ENCODE data around the gene SPACA5. TPM values are rescaled to one million over a fixed set of nuclear protein-coding genes. Genes with fewer than 3 reads are reported as not detected.
"Not testable (repeated sequence)": the region's sequence is repeated elsewhere in the genome, so short reads cannot be mapped to it uniquely, and the experiment has no call there.

Gene SPACA5
- not detected for total RNA-seq

DNA sequence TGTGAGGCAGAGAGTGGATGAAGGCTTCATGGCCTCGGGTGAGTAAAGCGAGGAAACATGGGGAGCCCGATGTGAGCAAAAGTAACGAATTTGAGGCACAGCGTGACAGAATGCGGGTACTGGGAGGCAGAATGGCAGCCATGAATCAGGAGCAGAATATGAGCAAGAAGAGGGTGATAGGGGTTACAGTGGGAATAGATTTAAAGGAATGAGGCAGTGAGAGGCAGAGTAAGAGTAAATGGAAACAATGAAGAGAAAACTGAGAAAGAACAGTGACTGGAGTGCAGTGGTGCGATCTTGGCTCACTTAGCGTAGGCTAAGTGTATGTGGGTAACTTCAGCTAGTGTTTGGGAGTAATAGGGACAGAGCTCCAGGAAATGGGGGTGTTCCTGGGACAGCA is at the start of gene SPACA5:
SPACA5 (plus strand) TSS at position 301 of the 400 bp plus-strand sequence. CDS start 815 bp downstream, outside the sequence.
- not testable (repeated sequence) for DNase-seq

DNA sequence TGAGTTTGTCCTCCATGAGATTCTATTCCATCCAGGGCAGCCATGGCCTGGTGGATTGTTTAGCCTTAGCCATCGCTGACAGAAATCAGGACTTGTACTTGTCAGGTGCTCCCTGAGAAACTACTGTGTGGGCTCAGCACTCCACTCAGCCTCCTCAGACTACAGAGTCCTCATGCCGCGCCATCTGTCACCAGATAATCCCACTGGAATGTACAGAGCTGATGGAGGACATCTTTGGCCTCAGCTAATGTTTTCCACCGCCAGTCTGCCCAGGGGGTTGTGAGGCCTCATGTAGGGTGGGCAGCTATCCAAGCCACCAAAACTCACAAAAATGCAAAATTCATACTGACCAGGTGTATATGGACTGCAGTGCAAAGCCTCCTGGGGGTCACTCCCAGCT is 48.6 kb upstream of the SPACA5 start:
- peak; percentile 68 for DNase-seq

DNA sequence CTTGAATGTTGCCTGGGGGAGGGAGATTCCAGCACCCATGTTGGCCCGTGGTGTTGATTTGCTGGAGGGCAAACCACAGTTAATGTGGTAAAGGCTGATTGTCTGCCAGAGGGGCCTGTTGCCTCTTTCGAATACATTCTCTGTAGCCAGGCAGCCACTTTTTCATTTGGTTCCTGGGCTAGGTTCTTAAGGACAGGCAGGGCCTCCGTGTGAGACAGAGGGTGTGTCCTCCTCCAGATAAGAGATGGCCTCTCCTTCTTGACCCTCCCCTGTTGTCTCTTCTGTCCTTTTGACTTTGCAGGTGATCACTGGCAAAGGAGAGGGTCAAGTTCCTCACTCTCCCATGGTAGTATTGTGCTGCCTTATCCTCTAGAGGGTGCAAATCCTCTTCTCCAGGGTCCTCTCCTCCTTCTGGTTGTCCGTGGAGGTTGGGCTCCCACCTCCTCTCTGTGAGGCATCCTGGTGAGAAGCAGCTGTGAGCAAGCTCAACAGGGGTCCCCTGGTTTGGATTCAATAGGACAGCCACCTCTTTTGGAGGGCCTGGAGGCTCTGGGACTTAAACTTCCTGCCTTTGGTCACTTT is 47.9 kb upstream of the SPACA5 start:
- DNase-seq, result peak; percentile 12

DNA sequence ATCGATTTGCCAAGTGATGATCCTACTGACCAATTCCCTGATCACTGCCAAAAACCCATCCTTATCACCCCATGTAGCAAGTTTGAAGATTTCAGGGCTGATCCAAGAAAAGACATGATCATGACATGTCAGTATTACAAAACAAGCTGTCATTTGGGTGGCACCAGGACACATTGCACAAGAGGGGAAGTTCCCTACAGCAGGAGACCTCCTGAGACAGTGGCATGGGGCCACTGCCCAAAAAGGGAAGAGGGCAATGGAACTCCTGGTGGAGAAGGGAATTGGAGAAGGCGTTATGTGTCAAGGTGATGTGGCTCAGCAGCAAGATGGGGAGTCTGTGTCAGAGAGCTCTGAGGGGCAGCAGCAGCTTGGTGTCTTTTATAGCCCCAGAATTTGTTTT is 46.4 kb upstream of the SPACA5 start:
- DNase-seq, result no peak

DNA sequence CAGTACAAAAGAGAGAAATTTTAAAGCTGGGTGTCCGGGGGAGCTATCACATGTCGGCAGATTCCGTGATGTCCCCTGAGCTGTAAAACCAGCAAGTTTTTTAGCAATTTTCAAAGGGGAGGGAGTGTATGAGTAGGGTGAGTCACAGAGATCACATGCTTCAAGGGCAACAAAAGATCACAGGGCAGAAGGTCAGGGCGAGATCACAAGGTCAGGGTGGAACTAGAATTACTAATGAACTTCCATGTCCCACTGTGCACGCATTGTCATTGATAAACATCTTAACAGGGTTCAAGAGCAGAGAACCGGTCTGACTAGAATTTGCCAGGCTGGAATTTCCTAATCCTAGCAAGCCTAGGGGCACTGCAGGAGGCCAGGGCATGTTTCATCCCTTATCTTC is 45.0 kb upstream of the SPACA5 start:
- DNase-seq, result not testable (repeated sequence)

DNA sequence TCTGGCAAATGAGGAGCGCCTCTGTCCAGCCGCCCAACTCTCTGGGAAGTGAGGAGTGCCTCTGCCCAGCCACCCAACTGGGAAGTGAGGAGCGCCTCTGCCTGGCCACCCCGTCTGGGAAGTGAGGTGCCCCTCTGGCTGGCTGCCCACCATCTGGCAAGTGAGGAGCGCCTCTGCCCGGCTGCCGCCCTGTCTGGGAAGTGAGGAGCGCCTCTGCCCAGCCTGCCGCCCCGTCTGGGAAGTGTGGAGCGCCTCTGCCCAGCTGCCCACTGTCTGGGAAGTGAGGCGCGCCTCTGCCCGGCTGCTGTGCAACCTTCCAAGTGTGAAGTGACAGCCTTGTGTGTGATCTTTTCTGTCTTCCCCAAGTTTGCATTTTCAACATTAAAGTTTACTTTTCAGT is 41.3 kb upstream of the SPACA5 start:
- not testable (repeated sequence) for DNase-seq

DNA sequence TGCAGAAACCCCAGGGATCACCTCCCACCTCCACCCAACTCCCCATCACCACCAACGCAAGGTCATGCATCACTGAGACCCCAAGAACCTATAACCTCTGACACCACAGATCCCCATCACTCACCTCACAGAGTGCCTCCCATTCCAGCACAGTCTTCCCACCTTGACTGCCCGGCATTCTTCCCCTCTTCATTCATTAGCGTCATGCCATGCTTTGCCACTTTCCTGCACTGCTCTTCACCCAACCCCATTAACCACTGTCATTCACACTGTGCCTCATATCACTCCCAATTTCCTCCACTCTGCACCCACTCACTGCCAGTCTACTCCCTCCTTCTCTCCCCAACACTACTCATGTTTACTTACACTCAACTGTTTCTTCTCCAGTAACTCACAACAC is 33.6 kb upstream of the SPACA5 start:
- DNase-seq, result no peak

DNA sequence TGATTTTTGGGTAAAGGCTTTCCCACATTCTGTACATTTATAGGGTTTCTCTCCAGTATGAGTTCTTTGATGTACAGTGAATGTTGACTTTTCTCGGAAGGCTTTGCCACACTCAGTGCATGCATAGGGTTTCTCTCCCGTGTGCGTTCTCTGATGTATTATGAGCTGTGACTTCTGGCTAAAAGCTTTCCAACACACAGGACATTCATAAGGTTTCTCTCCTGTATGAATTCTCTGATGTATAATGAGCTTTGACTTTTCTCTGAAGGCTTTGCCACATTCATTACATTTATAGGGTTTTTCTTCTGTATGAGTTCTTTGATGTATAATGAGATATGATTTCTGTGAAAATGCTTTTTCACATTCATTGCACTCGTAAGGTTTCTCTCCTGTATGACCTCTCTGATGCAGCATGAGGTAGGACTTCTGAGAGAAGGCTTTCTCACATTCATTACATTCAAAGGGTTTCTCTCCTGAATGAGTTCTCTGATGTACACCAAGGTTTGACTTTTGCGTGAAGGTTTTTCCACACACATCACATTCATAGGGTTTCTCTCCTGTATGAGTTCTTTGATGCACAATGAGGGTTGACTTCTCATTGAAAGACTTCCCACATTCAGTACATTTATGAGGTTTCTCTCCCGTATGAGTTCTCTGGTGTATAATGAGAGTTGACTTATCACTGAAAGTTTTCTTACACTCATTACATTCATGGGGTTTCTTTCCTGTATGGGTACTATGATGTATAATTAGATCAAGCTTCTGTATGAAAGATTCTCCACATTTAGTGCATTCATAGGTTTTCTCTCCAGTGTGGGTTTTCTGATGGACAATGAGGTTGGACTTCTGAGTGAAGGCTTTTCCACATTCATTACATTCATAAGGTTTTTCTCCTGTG is 30.3 kb upstream of the SPACA5 start:
- no peak for DNase-seq

DNA sequence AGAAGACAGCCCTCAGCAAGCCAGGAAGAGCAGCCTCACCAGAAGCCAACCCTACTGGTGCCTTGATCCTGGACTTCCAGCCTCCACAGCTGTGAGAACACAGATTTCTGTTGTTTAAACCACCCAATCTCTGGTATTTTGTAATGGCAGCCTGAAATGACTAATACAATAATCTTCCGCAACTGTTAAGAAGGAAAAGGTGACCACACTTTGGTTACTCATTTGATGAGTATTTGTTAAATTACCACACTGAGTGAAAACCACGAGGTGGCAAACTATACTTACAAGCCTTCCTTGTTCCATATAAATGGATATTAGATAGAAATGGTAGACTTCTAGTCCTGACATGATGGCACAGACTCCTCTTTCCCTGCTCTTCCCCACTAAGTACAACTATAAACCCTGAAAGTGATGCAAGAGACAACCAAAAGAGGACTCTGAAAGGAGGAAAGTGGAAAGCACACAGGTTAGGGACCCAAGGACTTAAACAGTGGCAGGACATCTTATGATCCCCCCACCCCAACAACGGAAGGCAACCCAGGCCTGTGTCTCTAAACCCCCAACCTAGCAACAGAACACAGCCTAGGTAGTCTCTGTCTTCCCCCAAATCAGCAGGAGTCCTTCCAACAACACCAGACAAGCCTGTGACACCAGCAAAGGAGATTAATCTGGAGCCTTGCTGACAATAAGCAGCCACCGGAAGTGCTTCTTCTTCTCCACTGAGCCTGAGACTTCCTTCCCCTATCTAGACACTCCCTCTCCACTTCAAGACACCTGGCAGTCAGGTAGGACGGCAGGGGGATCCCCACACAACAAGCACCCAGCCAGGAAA is 15.3 kb upstream of the SPACA5 start:
- no peak for DNase-seq

DNA sequence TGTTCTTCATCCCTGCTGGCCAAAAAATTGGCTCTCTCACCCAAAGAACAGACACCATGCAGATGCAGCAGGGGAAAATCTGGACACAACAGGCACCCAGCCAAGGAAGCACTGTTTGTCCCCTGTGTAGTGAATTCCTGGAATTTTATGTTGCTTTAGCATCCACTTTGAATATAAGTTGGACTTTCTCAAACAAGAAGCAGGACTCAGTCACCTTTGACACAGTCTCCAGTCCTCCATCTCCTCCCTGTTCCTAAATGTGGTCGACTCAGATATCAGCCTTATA is 14.8 kb upstream of the SPACA5 start:
- DNase-seq, result no peak

DNA sequence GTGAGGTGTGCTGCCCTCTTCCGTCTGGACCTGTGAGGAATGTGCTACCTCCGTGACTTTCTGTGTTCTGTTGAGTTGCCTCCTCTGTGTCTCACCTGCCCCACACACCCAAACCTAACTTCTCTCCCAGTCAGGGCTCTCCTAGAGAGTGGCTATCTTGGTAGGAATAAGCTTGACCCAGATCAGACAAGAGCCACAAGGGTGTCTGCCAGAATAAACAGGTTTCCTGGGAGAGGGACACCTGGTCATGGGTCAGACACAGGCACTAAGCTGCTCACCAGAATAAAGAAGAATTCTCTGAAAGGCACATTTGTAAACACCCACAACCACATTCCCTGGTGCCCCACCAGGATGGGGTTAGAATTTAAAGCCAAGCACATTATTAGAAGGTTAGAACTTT is 14.1 kb upstream of the SPACA5 start:
- DNase-seq, result no peak

DNA sequence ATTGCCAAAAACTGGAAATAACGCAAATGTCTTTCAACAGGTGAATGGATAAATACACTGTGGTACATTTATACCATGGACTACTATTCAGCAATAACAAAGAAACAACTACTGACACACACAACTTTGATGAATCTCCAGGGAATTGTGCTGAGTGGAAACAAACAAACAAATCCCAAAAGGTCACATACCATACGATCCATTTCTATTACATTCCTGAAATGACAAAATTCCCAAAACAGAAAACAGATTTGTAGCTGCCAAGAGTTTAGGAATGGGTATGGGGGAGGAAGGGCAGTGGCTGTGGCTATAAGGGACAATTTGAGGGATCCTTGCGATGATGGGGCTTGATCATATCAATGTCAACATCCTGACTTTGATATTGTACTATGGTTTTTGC is 5.5 kb upstream of the SPACA5 start:
- DNase-seq, result no peak

DNA sequence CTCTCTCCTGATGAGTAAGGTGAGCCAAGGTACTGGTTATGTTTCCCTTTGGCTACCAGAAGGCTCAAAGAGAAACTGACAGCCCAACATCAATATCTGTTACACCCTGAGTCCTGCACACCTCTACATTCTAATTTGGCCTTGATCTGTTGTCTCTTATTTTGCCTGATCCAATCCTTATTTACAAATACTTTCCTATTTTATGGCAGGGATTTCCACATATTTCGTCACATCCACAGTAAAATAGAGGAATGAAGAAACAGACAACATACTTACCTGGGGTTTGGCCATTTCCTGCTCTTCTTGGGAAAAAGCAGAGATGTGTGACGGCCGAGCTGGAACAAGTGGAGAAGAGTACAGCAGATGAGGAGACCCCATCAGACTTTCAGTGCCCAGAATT is 4.5 kb upstream of the SPACA5 start:
- no peak for DNase-seq

DNA sequence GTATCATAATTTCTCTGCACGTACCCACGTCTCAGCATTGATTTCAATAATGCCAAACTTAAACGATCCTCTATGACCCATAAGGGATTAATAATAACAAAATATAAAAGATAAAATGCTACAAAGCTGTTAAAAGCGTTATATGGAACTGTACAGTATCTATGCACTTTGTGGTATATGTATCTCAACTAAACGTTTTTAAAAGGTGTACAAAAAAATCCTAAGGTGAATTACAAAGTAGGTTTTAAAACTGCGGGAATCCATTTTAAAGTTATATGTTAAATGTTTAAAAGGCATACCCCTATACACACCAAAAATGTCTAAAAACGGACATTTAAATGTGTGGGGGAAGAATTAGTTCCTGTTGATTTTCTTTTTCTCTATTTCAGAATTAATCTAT is 3.9 kb upstream of the SPACA5 start:
- DNase-seq, result no peak

DNA sequence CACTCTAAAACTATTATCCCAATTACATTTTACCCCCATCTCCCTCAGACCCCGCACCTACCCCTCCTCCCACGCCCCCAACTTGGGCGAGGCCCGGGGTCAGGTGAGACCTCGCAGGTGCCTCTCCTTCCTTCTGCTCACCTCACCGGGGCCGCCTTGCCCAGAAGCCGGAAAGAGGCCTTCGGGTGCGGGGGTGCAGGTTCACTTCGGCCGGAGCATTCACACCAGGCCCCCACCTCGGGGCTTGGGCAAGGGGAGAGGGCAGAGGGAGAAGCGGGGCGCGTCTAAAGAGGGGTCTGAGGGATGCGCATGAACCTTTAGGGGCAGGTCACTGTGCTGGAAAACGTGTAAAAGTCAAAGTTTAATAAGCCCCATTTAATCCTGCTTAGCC is 3.4 kb upstream of the SPACA5 start:
- no peak for DNase-seq

DNA sequence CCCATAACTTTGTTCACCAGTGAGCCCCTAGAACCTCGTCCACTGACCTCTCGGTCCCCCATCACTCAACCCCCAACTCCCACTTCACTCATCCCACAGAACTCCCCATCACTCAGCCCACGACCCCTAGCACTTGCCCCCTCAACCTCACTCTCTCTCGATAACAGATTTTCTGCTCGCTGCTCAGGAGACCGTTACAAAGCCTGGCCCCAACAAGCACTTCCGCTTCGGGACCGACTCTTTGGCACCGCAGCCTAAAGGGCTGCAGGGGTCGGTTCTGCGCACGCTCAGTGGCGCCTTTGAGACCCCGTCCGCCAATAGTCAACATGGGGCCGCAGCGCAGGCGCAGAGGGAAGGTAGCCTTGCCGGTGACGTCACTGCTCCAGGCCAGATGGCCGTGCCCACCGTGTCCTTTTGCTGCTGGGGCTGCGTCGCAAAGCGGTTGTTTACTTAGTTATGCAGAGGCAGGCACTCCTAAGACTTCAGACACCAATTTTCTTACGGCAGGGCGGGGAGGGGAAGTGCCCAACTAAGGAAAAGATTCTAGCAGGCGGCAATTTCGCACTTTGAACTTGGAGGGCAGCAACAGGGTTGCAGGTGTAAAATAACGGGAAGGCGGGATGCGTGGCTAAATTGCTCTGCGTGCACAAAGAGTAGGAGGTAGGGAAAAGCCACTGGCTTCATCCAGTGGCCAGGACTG is 2.9 kb upstream of the SPACA5 start, which contains the start of gene ZNF182:
ZNF182 (minus strand) TSS at position 232 of the 700 bp plus-strand sequence. CDS start 1,380 bp downstream, outside the sequence.
- DNase-seq, result peak; percentile 97

DNA sequence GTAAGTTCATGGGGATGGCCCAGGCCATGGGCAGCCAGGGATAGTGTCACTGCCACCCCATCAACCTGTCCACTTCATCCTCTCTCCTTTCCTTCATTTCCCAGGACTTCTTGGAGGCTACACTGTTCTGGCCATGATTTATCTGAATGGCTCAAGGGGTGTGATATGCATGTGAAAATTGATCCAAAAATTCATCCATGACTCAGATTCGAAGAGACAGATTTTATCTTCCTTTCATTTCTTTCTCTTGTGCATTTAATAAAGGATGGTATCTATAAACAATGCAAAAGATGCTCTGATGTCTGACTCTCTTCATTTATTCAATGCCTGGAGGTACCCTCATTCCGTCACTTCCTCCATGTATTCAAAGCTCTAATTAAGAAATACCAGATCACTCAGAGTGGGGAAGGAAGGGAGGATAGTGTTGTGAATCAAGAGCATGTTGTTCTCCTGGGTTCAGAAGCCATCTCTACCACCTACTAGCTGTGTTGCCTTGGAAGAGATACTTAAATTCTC is 2.7 kb downstream of the SPACA5 start:
- not testable (repeated sequence) for DNase-seq

DNA sequence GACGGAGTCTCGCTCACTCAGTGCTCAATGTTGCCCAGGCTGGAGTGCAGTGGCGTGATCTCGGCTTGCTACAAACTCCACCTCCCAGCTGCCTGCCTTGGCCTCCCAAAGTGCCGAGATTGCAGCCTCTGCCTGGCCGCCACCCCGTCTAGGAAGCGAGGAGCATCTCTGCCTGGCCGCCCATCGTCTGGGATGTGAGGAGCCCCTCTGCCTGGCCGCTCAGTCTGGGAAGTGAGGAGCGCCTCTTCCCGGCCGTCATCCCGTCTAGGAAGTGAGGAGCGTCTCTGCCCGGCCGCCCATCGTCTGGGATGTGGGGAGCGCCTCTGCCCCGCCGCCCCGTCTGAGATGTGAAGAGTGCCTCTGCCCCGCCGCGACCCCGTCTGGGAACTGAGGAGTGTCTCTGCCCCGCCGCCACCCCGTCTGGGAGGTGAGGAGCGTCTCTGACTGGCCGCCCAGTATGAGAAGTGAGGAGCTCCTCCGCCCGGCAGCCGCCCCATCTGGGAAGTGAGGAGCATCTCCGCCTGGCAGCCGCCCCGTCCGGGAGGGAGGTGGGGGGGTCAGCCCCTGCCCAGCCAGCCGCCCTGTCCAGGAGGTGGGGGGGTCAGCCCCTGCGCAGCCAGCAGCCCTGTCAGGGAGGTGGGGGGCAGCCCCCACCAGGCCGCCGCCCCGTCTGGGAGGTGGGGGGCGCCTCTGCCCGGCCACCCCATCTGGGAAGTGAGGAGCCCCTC is 10.0 kb downstream of the SPACA5 start:
- DNase-seq, result not testable (repeated sequence)

DNA sequence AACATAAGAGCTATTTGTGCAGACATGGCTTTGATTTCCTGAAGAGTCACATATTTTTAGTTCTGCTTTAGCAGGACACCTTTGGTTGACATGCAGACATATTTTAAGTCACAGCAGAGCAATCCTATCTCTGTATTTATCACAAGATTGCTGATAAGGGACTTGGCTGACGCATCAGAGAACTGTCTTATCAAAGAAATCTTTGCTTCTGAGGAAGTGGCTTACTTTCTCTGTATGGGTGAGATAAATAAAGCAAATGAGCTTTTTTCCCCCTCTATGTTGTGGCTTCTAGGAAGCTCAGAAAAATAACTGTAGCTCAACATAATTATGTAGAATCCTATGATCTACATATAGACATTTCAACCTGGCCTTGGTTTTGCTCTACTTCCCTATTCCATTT is 13.1 kb downstream of the SPACA5 start:
- DNase-seq, result not testable (repeated sequence)

DNA sequence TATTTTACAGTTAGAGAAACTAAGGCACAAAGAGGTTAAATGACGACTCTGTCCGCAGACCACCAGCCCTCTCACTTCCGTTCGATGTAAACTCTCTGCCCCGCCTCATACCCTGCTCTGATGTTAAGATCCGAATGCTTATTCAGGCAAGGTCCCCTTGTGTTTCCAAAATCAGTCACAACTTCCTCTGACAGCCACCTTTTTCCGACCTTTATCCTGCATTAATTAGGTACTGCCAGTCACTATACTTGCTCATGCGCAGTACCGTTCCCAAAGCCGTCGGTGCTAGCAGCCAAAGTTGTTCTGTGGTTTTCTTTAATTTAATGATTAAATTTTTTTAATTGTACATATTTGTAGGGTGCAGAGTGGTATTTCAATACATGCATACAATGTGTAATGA is 13.7 kb downstream of the SPACA5 start:
- DNase-seq, result not testable (repeated sequence)

Data from tongue (tissue), 2 donors.